GM18520 (cell line): Measurements from ENCODE around the gene ADAM19.

ENCODE experiments used
- ATAC-seq: cut with Tn5 transposase; IDR thresholded peaks from one replicate; pipeline ENCODE4 v1.9.1; 2021; ENCODE audit not compliant: unreplicated experiment

ADAM19 gene

GRCh38 chr5:157469073-157469472 lies 106.5 kb downstream of the ADAM19 start:
- ATAC-seq = no peak

GRCh38 chr5:157468293-157468965 lies 107.1 kb downstream of the ADAM19 start:
- no peak for ATAC-seq

GRCh38 chr5:157464519-157465171 lies 110.9 kb downstream of the ADAM19 start:
- ATAC-seq = peak; percentile 94

- no peak for ATAC-seq
Measured at GRCh38 chr5:157463621-157464518, 111.7 kb downstream of the ADAM19 start.

- no peak for ATAC-seq
Measured at GRCh38 chr5:157463081-157463480, 112.5 kb downstream of the ADAM19 start.

GRCh38 chr5:157460921-157461792 lies 114.4 kb downstream of the ADAM19 start:
- no peak for ATAC-seq

GRCh38 chr5:157459715-157460599 lies 115.6 kb downstream of the ADAM19 start, which contains the start of gene NIPAL4:
Gene NIPAL4 (plus strand): TSS chr5:157460213. CDS start chr5:157460321, 108 bp downstream.
- ATAC-seq = no peak

- no peak for ATAC-seq
Measured at GRCh38 chr5:157458835-157459234, 116.7 kb downstream of the ADAM19 start.

- no peak for ATAC-seq
Measured at GRCh38 chr5:157457391-157457790, 118.2 kb downstream of the ADAM19 start.

- no peak for ATAC-seq
Measured at GRCh38 chr5:157456301-157456700, 119.3 kb downstream of the ADAM19 start.

GRCh38 chr5:157455057-157455456 lies 120.5 kb downstream of the ADAM19 start:
- ATAC-seq = no peak

- no peak for ATAC-seq
Measured at GRCh38 chr5:157454273-157454672, 121.3 kb downstream of the ADAM19 start.

GRCh38 chr5:157451806-157452205 lies 123.8 kb downstream of the ADAM19 start:
- ATAC-seq = no peak

- ATAC-seq = no peak
Measured at GRCh38 chr5:157450024-157450423, 125.6 kb downstream of the ADAM19 start.

GRCh38 chr5:157449011-157449723 lies 126.4 kb downstream of the ADAM19 start:
- no peak for ATAC-seq

GRCh38 chr5:157447201-157447637 lies 128.4 kb downstream of the ADAM19 start:
- no peak for ATAC-seq

GRCh38 chr5:157446412-157446935 lies 129.1 kb downstream of the ADAM19 start:
- no peak for ATAC-seq

- no peak for ATAC-seq
Measured at GRCh38 chr5:157445745-157446411, 129.7 kb downstream of the ADAM19 start.
